Measurements from ENCODE around the gene ZNF611.
"Not testable (repeated sequence)": the region's sequence is repeated elsewhere in the genome, so short reads cannot be mapped to it uniquely, and the experiment has no call there.

ZNF611 gene

DNA sequence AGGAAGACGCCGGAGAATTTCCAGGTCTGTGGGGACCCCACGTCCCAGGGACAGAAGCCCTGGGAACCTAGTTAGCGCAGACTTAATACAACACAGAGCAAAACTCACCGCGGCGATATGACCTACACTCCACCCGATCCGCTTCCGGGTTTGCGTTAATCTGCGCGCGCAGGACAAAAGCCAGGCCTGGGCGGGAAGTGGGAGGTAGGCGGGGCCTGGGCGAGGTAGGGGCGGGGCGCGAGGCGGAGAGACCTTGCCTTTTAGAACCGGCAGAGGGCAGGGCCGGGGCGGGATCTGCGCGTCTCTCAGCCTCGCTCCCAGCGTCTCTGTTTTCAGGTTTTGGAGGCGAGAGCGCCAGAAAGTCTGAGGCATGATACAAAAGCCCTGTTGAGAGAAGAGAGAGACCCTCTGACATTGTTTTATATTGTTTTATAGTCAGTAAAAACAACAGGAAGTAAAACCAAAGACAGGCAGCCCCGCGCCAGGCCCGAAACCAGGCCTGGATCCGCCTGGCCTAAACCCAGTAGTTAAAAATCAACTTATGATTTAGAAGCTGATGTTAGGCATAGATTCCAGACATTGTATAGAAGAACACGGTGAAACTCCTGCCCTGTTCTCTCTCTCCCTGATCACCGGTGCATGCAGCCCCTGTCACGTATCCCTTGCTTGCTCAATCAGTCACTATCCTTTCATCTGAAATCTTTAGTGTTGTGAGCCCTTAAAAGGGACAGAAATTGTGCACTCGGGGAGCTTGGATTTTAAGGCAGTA is at the start of gene ZNF611:
Gene ZNF611, minus strand, starts transcription at position 152 of the 769 bp plus-strand sequence. CDS start 19,150 bp downstream, outside the sequence.
- peak; percentile 96 for DNase-seq

DNA sequence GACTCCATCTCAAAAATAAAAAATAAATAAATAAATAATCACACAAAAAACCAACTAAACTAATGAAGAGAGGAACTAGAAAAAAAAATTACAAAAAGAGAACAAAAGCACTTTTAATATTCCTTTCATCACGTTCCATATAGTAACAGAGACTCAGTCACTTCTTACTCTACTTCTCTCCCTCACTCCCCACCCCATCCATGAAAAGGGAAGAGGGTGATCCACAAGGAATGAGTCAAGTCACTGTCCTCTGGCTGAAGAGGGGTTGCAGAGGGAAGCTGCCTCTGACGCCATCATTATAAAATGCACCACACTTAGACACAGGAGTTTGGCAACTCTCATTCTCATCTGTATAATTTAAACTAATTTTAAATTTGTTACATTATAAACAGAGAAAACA is 48.0 kb upstream of the ZNF611 start:
- not testable (repeated sequence) for DNase-seq

DNA sequence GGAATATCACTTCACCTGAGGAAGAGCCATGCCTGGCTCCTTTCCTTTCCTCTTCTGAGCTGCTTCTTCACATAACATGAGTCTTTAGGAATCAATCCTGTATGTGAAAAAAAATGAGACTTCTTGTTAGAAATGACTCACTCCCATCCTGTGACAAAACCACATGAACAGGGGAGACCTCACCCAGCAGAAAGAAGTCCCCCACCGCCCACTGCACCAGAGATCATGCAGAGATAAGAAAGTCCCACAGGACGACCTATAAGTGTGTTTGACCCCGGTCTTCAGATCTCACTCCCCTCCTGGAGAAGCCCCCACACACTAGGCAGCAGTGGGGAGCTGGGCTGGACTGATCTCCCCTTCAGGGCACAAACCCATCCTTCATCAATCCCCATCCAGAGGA is 44.0 kb upstream of the ZNF611 start:
- no peak for DNase-seq

DNA sequence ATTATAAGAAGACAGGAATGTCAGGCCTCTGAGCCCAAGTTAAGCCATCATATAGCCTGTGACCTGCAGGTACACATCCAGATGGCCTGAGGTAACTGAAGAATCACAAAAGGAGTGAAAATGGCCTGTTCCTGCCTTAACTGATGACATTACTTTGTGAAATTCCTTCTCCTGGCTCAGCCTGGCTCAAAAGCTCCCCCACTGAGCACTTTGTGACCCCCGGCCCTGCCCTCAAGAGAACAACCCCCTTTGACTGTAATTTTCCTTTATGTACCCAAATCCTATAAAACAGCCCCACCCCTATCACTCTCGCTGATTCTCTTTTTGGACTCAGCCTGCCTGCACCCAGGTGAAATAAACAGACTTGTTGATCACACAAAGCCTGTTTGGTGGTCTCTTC is 21.6 kb upstream of the ZNF611 start:
- not testable (repeated sequence) for DNase-seq

DNA sequence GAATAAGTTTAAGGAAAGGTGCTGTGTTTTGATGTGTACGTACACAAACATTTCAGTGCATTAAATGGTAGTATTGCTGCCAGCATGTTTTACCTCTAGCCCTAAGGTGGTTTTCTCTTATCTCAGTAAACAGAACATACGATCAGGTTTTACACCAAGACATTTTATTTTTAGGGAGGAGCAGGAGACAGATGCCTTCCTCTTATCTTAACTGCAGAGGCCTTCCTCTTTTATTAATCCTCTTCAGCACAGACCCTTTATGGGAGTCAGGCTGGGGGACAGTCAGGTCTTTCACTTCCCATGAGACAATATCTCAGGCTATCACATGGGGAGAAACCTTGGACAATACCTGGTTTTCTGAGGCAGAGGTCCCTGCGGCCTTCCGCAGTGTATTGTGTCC is 14.9 kb upstream of the ZNF611 start:
- no peak for DNase-seq

DNA sequence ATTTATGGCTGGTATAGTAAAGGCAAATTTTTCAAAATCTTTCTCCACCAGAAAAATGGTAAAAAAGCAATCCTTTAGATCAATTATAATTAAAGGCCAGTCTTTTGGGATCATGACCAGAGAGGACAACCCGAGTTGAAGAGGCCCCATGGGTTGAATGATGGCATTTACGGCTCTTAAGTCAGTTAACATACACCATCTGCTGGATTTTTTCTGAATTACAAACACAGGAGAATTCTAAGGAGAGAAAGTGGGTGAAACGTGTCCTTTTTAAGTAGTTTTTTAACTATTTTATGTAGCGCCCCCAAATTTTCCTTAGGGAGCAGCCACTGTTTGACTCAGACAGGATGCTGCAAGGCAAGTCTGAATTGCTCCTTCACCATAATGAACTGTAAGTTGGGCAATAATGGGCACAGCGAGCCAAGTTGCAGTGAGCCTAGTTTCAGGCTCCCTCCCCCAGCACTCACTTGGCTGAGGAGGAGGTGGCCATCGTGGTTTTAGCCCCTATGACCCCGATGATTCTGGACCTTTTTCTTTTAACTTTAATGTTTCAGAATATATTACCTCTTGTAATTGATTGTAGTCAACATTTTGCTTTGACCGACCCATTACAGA is 13.6 kb upstream of the ZNF611 start:
- peak; percentile 54 for DNase-seq

DNA sequence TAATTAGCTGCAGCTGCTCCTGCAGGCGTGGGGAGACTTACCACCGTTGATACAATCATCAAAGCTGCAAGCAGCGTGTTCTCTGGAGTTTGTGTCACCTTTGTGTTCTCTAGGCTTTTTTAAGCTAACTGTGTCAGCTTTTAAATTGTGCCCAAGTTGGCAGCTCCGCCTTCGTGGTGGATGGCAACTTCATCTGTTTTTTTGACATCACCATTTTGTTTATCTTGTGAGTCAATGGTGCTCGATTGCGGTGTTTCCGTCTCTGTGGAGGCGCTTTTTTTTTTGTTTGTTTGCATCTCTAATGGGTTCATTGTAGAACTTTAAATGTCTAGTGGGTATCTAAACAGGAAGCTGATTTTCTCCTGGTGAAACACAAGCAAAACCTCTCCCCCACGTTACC is 11.1 kb upstream of the ZNF611 start:
- not testable (repeated sequence) for DNase-seq

DNA sequence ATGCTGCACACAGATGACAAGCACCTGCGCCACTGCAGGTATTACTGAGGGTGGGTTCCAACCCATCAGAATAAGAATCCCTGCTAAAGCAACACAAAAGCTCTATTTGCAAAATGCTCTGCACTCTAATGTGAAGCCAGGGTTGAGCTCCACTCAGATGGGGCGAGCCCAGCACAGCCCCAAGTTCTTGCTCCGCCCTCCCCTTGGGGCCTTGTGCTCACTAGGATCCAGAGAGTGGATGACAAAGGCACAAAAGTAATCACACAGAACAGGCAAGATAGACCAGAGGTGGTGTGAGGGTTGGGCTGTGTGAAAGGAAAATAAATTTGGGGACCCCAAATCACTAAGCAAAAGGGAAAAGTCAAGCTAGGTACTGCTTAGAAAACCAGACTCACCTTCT is 8.2 kb upstream of the ZNF611 start:
- no peak for DNase-seq

DNA sequence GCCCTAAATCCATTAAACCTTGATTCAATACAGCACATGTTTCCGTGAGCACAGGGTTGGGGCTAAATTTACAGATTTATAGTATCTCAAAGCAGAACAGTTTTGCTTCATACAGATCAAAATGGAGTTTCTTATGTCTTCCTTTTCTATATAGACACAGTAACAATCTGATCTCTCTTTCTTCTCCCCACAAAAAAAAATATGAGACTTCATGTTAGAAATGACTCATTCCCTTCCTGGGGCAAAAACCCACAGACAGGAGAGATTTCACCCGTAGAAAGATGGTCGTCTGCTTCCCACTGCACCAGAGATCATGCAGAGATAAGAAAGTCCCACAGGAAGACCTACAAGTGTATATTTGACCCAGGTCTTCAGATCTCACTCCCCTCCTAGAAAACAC is 7.7 kb upstream of the ZNF611 start:
- no peak for DNase-seq

DNA sequence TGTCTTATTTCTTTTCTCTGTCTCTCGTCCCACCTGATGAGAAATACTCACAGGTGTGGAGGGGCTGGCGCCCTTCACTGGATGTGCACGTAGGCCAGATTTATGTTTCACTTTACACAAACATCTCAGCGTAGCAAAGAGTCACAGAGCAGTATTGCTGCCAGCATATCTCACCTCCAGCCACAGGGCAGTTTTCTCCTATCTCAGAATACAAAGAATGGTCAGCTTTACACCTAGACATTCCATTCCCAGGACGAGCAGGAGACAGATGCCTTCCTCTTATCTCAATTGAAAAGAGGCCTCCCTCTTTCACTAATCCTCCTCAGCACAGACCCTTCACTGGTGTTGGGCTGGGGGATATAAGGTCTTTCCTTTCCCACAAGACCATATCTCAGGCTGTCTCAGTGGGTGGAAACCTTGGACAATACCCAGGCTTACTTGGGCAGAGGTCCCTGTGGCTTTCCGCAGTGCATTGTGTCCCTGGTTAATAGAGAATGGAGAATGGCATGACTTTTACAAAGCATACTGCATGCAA is 7.2 kb upstream of the ZNF611 start:
- peak; percentile 14 for DNase-seq

DNA sequence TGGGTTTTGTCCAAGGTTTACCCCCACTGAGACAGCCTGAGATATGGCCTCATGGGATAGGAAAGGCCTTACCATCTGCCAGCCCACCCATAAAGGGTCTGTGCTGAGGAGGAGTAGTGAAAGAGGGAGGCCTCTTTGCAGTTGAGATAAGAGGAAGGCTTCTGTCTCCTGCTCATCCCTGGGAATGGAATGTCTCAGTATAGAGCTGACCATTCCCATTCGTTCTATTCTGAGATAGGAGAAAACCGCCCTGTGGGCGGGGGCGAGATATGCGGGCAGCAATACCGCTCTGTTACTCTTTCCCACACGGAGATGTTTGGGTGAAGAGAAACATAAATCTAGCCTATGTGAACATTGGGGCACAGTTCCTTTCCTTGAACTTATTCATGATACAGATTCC is 6.5 kb upstream of the ZNF611 start:
- not testable (repeated sequence) for DNase-seq

DNA sequence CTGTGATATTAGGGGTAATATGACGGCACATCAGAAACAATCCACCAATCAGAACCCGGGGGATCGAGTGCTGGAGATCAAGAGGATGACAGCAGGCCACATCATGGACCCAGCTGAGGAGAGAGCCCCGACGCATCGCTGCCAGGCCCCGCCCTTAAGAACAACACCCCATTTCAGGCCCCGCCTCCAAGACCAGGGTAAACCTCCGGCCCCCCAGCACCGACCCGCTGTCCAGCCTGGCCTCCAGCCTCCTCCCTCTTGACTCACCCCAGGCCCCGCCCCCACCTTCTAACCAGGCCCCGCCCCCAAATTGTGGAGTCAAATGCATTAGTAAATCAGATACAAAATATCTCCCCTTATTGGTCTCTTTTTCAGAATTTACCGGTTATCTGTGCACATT is 4.7 kb upstream of the ZNF611 start:
- no peak for DNase-seq

DNA sequence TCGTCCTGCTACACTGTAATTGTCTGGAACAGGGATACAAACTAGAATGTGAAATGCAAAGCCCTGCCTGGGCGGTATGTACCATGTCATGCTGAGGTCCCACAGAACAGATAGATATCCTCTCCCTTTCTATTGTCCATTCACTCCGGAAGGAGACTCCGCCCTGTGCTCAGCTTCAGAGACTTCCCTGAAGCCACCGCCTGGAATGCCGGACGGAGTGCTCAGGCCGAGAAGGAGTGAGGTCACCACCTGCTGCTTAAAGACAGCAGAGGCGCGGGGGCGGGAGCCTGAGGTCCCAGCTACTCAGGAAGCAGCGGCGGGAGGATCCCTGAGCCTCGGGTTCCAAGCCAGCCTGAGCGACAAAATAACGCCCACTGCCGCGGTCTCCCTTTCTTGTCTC is 890 bp upstream of the ZNF611 start:
- no peak for DNase-seq

DNA sequence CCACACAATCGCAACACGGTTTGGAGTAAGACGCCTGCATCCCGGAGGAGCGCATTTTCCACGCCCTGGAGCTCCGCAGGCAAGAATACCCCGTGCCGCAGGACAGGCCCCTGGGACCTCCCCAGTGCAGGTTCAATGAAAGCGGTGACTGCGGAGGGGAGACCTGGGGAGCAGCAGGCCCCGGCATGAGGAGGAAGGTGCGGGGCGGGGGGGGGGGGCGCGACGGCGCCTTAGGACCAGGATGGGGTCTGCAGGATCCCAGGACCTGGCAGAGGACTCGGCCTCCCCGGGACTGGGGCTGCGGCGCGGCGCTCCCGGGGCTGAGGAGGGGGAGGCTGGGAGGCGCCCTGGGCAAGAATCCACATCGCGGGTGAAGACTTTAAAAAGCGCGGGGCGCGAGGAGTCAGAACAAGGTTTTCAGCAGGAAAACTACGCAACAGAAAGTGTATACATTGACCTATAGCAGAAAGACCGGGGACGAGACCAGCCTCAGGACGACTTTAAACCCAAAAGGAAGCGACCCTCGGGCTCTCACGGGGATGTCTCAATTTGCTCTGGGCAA is 432 bp downstream of the ZNF611 start:
- DNase-seq = peak; percentile 30

DNA sequence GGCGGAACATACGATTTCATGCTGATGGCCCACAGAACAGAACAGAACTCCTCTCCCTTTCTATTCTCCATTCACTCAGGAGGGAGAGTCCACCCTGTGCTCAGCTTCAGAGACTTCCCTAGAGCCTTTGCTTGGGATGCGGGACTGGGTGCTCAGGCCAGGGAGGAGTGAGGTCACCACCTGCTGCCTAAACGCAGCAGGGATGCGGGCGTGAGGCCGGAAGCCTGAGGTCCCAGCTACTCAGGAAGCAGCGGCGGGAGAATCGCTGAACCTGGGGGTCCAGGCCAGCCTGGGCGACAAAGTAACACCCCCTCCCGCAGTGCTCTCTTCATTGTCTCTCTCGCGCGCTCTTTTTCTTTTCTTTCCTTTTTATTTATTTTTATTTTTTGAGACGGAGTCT is 8.8 kb downstream of the ZNF611 start:
- DNase-seq = not testable (repeated sequence)

DNA sequence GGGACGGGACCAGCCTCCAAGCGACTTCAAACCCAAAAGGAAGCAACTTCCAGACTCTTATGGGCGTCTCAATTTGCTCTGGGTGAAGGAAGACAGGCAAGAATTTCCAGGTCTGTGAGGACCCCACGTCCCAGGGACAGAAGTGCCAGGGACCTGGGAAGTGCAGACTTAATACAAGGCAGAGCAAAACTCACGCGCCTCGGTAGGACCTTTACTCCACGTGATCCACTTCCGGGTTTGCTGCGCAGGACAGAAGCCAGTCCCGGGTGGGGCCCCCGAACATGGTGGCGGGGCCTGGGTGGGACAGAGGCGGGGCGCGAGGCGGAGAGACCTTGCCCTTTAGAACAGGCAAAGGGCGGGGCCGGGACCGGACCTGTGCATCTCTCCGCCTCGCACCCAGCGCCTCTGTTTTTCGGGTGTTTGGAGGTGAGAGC is 9.3 kb downstream of the ZNF611 start:
- DNase-seq = no peak

DNA sequence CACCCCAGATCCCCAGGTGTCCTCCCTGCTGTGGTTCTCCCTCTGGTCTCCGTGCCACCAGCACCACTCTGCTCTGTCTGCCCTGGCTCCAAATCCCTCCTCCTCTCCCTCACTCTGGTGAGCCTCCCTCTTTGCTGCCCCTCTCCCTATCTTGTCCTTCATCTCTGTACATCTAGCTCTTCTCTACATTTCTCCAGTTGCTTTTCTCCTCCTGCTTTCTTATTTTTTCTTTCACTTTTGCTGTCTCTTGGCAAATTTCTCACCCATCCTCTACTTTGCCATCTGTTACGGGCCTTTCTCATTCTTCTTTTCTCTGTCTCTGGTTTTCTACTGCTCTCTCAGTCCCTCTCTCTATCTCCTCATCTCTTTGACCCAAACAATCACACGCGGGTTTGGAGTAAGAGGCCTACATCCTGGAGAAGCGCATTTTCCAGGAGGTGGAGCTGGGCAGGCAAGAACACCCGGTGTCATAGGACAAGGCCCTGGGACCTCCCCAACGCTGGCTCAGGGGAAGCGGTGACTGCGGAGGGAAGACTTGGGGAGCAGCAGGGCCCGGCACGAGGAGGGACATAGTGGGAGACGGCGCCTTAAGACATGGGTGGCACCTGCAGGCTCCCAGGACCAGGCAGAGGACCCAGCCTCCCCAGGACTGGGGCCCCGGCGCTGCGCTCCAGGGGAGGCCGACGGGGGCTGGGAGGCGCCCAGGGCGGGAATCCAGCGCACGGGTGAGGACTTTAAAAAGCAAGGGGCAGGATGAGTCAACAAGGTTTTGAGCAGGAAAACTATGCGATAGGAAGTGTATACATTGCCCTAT is 9.9 kb downstream of the ZNF611 start:
- DNase-seq = no peak

DNA sequence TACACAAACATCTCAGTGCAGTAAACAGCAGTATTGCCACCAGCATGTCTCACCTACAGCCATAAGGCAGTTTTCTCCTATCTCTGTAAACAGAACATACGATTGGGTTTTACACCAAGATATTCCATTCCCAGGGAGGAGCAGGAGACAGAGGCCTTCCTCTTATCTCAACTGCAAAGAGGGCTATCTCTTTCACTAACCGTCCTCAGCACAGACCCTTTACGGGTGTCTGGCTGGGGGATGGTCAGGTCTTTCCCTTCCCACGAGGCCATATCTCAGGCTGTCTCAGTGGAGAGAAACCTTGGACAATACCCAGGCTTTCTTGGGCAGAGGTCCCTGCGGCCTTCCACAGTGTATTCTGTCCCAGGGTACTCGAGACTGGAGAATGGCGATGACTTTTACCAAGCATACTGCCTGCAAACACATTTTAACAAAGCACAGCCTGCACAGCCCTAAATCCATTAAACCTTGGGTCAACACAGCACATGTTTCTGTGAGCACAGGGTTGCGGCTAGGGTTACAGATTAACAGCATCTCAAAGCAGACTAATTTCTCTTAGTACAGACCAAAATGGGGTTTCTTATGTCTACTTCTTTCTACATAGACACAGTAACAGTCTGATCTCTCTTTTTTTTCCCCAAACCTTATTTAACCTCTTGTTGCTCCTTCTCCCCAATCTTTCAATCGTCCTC is 10.8 kb downstream of the ZNF611 start:
- DNase-seq = not testable (repeated sequence)

DNA sequence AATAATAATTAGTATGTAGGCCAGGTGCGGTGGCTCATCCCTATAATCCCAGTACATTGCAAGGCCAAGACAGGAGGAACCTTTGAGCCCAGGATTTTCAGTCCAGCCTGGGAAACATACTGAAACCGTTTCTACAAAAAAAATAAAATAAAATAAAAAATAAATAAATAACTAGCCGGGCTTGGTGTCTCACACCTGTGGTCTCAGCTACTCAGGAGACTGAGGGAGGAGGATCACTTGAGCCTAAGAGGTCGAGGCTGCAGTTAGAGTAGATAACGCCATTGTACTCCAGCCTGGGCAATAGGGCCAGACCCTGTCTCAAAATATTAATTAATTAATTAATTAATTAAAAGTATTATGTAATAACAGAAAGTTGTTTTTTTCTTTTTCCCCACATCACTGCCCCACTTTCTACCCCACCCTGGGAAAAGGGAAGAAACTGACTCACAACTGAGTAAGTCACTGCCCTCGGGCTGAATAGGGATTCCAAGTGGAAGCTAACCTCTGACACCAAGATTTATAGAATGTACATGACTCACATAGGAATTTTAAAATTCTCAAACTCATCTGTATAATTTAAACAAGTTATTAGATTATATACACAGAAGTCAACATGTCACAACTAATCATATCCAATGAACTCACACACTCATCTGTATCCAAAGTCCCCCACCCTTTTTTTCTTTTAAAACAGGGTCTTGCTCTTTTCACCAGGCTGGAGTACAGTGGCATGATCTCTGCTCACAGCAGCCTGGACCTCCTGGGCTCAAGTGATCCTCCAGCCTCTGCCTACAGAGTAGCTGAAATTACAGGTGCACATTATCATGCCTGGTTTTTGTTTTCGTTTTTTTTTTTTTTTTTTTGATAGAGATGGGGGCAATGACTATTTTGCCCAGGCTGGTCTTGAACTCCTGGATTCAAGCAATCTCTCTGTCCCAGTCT is 12.5 kb downstream of the ZNF611 start:
- no peak for DNase-seq

DNA sequence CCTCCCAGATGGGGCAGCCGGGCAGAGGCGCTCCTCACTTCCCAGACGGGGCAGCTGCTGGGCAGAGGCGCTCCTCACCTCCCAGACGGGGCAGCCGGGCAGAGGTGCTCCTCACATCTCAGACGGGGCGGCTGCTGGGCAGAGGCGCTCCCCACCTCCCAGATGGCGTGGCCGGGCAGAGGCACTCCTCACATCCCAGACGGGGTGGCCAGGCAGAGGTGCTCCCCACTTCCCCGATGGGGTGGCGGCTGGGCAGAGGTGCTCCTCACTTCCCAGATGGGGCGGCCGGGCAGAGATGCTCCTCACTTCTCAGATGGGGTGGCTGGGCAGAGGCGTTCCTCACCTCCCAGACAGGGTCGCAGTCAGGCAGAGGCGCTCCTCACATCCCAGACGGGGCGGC is 14.3 kb downstream of the ZNF611 start:
- not testable (repeated sequence) for DNase-seq

DNA sequence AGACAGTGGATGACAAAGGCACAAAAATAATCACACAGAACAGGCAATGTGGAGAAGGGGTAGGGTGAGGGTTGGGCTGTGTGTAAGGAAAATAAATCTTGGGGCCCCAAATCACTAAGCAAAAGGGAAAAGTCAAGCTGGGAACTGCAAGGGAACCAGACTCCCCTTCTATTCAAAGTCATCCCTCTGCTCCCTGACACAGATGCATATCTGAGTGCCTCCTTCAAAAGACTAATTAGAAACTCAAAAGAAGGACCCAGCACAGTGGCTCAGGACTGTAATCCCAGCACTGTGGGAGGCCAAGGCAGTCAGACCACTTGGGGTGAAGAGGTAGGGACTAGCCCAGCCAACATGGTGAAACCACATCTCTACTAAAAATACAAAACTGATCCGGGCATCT is 18.3 kb downstream of the ZNF611 start:
- DNase-seq = no peak

All from NCI-H82 (cell line).